ENCODE measurements around the gene PKIB. TPM values are rescaled to one million over a fixed set of nuclear protein-coding genes. Genes with fewer than 3 reads are reported as not detected.

Gene PKIB
- total RNA-seq, 1 donor from 2014 or later = not detected

GRCh38 chr6:122715725-122716124, 105.5 kb downstream of the PKIB start:
- intact Hi-C loops (cut with DNase I) = no loop called here
- Histone ChIP-seq H3K9me3 (no peaks in the 10 kb centered on the region), H3K4me3 (no peak overlapping the region), H3K27me3 (no peaks in the 10 kb centered on the region), H3K27ac (no peak overlapping the region), H3K4me1 (no peaks in the 10 kb centered on the region), H3K36me3 (no peaks in the 10 kb centered on the region)
- no peak for TF ChIP-seq CTCF (IDR thresholded peaks at IDR 0.05)
- no peak for DNase-seq (ENCODE audit: low spot score in 2 of 2)

GRCh38 chr6:122717350-122717749, 107.1 kb downstream of the PKIB start:
- no peaks in the 10 kb centered on the region for H3K36me3 ChIP-seq
- H3K27me3 ChIP-seq = no peaks in the 10 kb centered on the region
- H3K4me3 ChIP-seq = no peak overlapping the region
- no peak for DNase-seq (ENCODE audit: low spot score in 2 of 2)
- no peaks in the 10 kb centered on the region for H3K9me3 ChIP-seq
- TF ChIP-seq CTCF (IDR thresholded peaks at IDR 0.05) = no peak
- no peaks in the 10 kb centered on the region for H3K4me1 ChIP-seq
- H3K27ac ChIP-seq = no peak overlapping the region
- intact Hi-C loops (cut with DNase I) = no loop called here

- TF ChIP-seq CTCF (IDR thresholded peaks at IDR 0.05) = no peak
- H3K27ac ChIP-seq = no peak overlapping the region
- no peaks in the 10 kb centered on the region for H3K9me3 ChIP-seq
- H3K4me3 ChIP-seq = no peak overlapping the region
- H3K36me3 ChIP-seq = no peaks in the 10 kb centered on the region
- DNase-seq (ENCODE audit: low spot score in 2 of 2) = no peak
- no peaks in the 10 kb centered on the region for H3K27me3 ChIP-seq
- intact Hi-C loops (cut with DNase I) = no loop called here
- H3K4me1 ChIP-seq = no peaks in the 10 kb centered on the region
Observed at GRCh38 chr6:122718616-122719015, 108.4 kb downstream of the PKIB start.

GRCh38 chr6:122719176-122719575, 109.0 kb downstream of the PKIB start:
- no peaks in the 10 kb centered on the region for H3K27me3 ChIP-seq
- no peak for DNase-seq (ENCODE audit: low spot score in 2 of 2)
- no peaks in the 10 kb centered on the region for H3K36me3 ChIP-seq
- H3K4me3 ChIP-seq = no peak overlapping the region
- no peaks in the 10 kb centered on the region for H3K4me1 ChIP-seq
- no peak overlapping the region for H3K27ac ChIP-seq
- no peak for TF ChIP-seq CTCF (IDR thresholded peaks at IDR 0.05)
- H3K9me3 ChIP-seq = no peaks in the 10 kb centered on the region
- intact Hi-C loops (cut with DNase I) = no loop called here

GRCh38 chr6:122722746-122723145, 112.5 kb downstream of the PKIB start:
- intact Hi-C loops (cut with DNase I) = no loop called here
- H3K36me3 ChIP-seq = no peaks in the 10 kb centered on the region
- DNase-seq (ENCODE audit: low spot score in 2 of 2) = no peak

More at GRCh38 chr6:122722746-122723145, 112.5 kb downstream of the PKIB start:
- no peaks in the 10 kb centered on the region for H3K9me3 ChIP-seq
- H3K4me3 ChIP-seq = no peak overlapping the region
- H3K27me3 ChIP-seq = no peaks in the 10 kb centered on the region
- no peak for TF ChIP-seq CTCF (IDR thresholded peaks at IDR 0.05)
- H3K4me1 ChIP-seq = no peaks in the 10 kb centered on the region
- no peak overlapping the region for H3K27ac ChIP-seq
